ENCODE measurements around the gene AKAP8.

The AKAP8 gene

GRCh38 chr19:15330801-15331418 lies 48.7 kb downstream of the AKAP8 start:
- no peak for DNase-seq

DNA sequence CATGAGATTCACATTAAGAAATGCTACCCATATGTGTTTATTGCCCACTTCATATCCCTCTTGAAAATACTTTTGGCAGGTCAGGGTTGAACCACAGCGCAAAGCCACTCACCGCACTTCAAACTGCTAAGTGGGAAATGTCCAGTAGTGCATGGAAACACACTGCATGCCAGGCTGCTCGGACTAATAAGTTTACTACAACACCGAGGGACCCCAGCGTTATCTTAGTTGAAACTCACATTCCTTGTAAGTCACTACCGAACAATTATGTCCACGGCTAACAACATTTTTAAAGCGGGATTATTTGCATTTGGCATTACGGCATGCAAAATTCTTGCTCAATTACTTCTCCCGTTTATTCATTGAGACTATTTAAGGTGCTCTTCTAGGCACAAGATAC lies 51.3 kb downstream of the AKAP8 start:
- no peak for DNase-seq

- no peak for DNase-seq
Observed at GRCh38 chr19:15324791-15325519, 54.6 kb downstream of the AKAP8 start.

- DNase-seq = no peak
Observed at GRCh38 chr19:15323496-15324235, 55.9 kb downstream of the AKAP8 start.

GRCh38 chr19:15321739-15322138 lies 57.8 kb downstream of the AKAP8 start:
- no peak for DNase-seq

DNA sequence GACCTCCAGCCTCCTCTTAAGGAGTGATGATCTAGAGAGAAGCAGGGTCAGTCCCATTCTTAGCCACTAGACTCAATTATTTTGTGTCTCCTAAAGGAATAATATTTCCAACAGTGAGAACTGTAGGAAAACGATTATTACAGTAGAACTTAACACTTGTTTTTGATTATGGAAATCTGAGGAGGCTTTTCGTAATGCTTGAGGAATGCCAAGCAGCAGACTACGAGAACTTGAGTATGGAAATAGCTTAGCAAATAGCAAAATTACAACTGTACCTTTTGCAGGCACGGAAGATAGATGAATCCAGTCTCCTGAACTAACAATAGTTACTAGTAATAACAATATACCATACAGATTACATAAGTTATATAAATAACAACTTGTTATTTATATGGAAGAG lies 59.5 kb downstream of the AKAP8 start:
- DNase-seq = no peak

DNA sequence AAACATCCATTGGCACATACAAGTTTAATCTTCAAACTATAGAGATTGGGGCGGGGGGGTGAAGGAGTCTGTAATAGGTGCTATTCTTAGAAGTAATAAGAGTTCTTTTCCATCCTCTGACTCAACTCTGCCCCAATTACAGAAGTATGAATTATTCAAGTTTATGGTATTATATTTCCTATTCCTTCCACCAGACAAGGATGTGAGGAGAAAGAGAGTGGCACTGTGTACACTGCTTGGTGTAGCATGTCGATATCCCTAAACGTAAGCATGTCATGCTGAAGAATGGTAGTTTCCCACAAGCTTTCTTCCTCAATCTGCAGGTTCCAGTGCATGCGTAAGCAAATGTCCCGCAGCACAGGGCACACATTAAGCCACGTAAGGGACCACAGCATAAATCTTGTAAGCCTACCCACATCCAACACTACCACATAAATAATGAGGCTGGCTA lies 61.3 kb downstream of the AKAP8 start:
- no peak for DNase-seq

GRCh38 chr19:15317392-15318071 lies 62.1 kb downstream of the AKAP8 start:
- no peak for DNase-seq

- no peak for DNase-seq
Observed at GRCh38 chr19:15316498-15316897, 63.1 kb downstream of the AKAP8 start.

DNA sequence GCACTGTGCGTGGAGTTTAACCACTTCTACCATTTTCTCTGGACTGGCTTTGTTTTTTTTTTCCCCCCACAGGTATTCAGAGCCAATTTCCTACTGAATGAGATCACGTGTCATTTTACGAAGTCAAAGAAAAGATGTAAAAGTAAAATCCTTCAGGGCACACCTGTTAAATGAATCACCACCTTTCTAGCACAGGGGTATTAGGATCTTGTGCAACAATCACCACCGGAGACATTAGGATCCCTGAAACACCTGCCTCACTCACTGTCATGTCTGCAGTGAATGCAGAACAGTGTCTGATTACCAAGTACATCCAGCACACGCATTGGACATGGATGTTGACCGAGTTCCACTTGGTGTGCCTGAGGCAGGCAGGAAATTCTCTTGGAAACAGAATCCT lies 64.5 kb downstream of the AKAP8 start:
- no peak for DNase-seq

DNA sequence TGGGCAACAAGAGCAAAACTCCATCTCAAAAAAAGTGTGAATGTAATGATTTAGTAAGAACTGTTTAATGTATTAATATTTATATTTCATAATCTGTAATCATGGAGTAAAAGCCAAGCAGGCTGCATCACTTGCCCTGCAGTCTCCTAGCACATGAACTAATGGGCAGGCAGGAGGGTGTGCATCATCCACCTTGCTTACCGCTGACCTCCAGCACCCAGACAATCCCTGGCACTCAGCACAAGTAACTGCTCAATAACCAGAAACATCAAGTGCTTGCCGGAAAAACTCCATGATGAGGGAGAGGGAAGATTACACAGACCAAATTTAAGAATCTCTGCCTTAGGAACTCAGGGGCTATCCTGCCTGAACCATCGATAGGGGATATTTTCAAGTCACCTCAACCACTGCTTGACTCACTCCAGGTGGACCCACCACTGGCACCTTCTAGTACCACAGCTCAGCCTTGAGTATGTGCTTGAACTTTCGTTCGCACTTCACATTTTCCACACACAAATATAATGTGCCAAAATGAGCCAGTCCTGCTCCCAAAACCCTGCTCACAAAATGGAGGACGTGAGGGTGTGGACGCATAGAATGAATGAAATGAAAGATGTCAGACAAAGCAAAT lies 65.8 kb downstream of the AKAP8 start:
- DNase-seq = no peak

- no peak for DNase-seq
Observed at GRCh38 chr19:15307169-15307568, 72.4 kb downstream of the AKAP8 start.

DNA sequence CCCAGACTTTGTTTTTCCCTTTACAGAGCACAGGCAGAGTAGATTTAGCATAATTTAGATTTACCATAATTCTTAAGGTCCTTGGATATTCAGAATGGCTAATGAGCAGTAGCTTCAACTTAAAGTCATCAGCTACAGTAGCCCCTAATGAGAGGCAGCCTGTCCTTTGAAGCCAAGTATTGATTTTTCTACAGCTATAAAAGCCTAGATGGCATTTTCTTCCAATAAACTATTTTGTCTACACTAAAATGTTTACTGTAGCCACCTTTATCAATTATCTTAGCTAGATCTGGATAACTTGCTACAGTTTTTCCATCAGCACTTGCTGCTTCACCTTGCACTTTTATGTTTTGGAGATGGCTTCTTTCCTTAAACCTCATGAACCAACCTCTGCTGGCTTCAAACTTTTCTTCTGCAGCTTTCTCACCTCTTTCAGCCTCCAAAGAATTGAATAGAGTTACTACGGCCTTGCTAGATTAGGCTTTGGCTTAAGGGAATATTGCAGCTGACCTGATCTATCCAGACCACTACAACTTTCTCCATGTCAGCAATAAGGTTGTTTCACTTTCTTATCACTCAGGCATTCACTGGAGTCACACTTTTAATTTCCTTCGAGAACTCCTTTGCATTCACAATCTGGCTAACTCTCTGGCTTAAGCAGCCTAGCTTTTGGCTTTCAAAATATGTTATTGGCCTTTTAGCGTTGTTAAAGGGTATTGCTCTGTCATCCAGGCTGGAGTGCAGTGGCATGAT lies 73.8 kb downstream of the AKAP8 start:
- no peak for DNase-seq

DNA sequence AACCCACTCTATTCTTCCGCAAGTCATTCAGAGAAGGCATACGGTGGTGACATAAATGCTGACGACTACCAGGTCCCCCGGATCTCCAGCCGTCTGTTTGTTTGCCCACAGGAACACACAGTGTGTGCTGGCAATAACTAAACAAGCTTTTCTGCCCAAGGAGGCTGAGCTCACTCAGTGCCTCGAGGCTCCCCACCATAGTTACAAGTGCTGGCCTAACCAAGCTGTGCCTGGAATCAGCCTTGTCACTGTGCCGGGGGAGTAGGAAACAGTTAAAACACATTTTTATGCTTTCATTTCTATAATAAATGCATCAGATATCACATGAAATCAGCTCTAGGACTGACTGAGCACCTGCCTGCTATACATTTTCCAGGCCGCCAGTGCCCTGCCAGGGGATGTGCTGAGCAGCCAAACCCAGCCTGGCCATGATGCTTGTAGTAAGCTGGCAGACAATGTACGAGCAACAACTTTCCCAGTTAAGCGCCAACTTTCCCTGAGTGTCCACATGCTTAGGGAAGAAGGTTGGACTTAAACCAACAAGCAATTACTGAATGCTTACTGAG lies 75.4 kb downstream of the AKAP8 start:
- peak; percentile 34 for DNase-seq
